T-helper 1 cell treated with Interleukin-12 subunit alpha and Interleukin-12 subunit beta and Interleukin-4 antibody, amounts not matched to agents 30 μg/mL and 1 μg/mL, for 36 hours (primary cell): ENCODE results near the gene CDC40.
"Not testable (repeated sequence)": the region's sequence is repeated elsewhere in the genome, so short reads cannot be mapped to it uniquely, and the experiment has no call there.

Source experiments
- H3K27ac Mint-ChIP-seq: one replicate; pipeline ENCODE4 v1.8.0; 2021; ENCODE audit warnings: mild to moderate bottlenecking, mixed read lengths
- H3K27me3 Mint-ChIP-seq: one replicate; pipeline ENCODE4 v1.8.0; 2021; ENCODE audit warnings: low read depth, mixed read lengths
- H3K36me3 Mint-ChIP-seq: one replicate; pipeline ENCODE4 v1.8.0; 2021; ENCODE audit warnings: low read depth, mixed read lengths
- H3K4me1 Mint-ChIP-seq: one replicate; pipeline ENCODE4 v1.8.0; 2021; ENCODE audit warnings: low read depth, mixed read lengths
- H3K4me3 Mint-ChIP-seq: one replicate; pipeline ENCODE4 v1.8.0; 2021; ENCODE audit warnings: mild to moderate bottlenecking, moderate library complexity, mixed read lengths
- H3K9me3 Mint-ChIP-seq: one replicate; pipeline ENCODE4 v1.8.0; 2021; ENCODE audit warnings: mixed read lengths

Gene CDC40

GRCh38 chr6:110272781-110273180 is 92.6 kb downstream of the CDC40 start:
- H3K4me3 Mint-ChIP-seq, H3K36me3 Mint-ChIP-seq, H3K9me3 Mint-ChIP-seq, H3K27me3 Mint-ChIP-seq, H3K4me1 Mint-ChIP-seq, H3K27ac Mint-ChIP-seq: not testable (repeated sequence)

DNA sequence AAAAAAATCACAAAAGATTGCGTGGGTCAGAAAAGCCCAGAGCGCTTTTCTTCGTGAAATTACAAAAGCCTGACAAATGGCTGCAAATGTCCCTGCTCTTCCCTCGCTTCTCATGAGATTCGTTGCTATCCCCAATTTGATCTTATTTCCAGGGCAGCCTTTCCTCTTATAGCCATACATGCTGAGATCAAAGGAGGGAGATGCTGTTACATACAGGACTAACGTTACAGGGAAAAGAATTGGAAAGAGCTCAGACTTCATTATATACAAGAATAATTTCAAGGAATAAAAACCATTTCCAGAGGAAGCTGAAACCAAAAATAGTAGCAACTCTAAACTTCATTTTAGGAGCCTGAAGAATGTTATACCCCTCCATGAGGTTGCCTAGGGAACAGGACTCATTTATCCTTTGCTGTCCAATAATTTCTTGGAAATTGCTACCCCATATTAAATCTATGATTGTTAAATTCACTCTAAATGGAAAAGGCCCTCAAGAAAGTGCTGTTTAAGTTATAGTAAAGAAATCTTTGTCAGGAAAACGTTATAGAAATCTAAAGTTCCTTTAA is 97.0 kb downstream of the CDC40 start:
- H3K36me3 Mint-ChIP-seq, result no peaks in the 10 kb centered on the region
- H3K4me1 Mint-ChIP-seq, result no peaks in the 10 kb centered on the region
- no peaks in the 10 kb centered on the region for H3K9me3 Mint-ChIP-seq
- H3K27ac Mint-ChIP-seq, result no peak overlapping the region
- peaks cover 7% of the 10 kb centered on the region for H3K27me3 Mint-ChIP-seq
- H3K4me3 Mint-ChIP-seq, result no peak overlapping the region
